Activated CD4-positive, alpha-beta T cell treated with anti-CD3 and anti-CD28 coated beads, Interleukin-2, amount 10 ng/mL, durations not matched to agents 24 days and 14 days (primary cell): ENCODE results near the gene AGBL1. TPM values are rescaled to one million over a fixed set of nuclear protein-coding genes. Genes with fewer than 3 reads are reported as not detected.

Experiments
- DNase-seq: peaks from one replicate; pipeline ENCODE4 v3.0.0; 2022
- H3K27ac Mint-ChIP-seq: one replicate; pipeline ENCODE4 v1.8.0; 2022; ENCODE audit warnings: mild to moderate bottlenecking, mixed read lengths
- H3K27me3 Mint-ChIP-seq: one replicate; pipeline ENCODE4 v1.8.0; 2022; ENCODE audit warnings: mixed read lengths
- H3K36me3 Mint-ChIP-seq: one replicate; pipeline ENCODE4 v1.8.0; 2022; ENCODE audit warnings: low read depth, mild to moderate bottlenecking, mixed read lengths
- H3K4me1 Mint-ChIP-seq: one replicate; pipeline ENCODE4 v1.8.0; 2021; ENCODE audit warnings: mixed read lengths
- H3K4me3 Mint-ChIP-seq: one replicate; pipeline ENCODE4 v1.8.0; 2022; ENCODE audit warnings: mild to moderate bottlenecking, moderate library complexity, mixed read lengths
- H3K9me3 Mint-ChIP-seq: one replicate; pipeline ENCODE4 v1.8.0; 2021; ENCODE audit warnings: mixed read lengths
- intact Hi-C: fragments of 100-400 bp; cut with micrococcal nuclease; formaldehyde crosslinking; loops from one replicate; pipeline ENCODE4 v1.15.1; 2023
- total RNA-seq: library from RNA; stranded (reverse); gene quantifications from 2 replicates; pipeline ENCODE4 v1.2.3, GENCODE V29; 2022

Gene AGBL1
- total RNA-seq, 1 donor from 2014 or later, result not detected

- no peak for DNase-seq
- Mint-ChIP-seq H3K4me1 (no peaks in the 10 kb centered on the region), H3K9me3 (peaks cover 14% of the 10 kb centered on the region), H3K4me3 (no peak overlapping the region), H3K27ac (no peak overlapping the region), H3K36me3 (no peaks in the 10 kb centered on the region), H3K27me3 (peaks cover 6% of the 10 kb centered on the region)
- intact Hi-C loops, result no loop called here
Measured at GRCh38 chr15:86591158-86591557, 511.5 kb downstream of the AGBL1 start.

GRCh38 chr15:86591994-86592735 lies 512.5 kb downstream of the AGBL1 start:
- Mint-ChIP-seq H3K27me3 (peaks cover 6% of the 10 kb centered on the region), H3K27ac (no peak overlapping the region), H3K4me1 (no peaks in the 10 kb centered on the region), H3K4me3 (no peak overlapping the region), H3K9me3 (peaks cover 14% of the 10 kb centered on the region), H3K36me3 (no peaks in the 10 kb centered on the region)
- no peak for DNase-seq
- intact Hi-C loops, result no loop called here

DNA sequence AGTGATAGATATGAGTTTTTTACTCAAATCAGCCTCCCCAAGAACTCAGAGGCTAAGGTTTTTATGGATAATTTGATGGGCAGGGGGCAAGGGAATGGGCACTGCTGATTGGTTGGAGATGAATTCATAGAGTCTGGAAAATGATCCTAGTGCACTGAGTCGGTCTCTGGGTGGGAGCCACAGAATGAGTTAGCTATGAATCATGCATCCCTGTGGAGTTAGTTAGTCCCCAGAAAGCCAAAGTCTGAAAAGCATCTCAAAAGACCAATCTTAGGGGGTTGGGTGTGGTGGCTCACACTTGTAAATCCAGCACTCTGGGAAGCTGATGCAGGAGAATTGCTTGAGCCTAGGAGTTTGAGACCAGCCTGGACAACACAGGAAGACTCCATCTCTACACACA lies 516.1 kb downstream of the AGBL1 start:
- no peak overlapping the region for H3K27ac Mint-ChIP-seq
- DNase-seq, result no peak
- no peak overlapping the region for H3K4me3 Mint-ChIP-seq
- intact Hi-C loops, result no loop called here
- H3K9me3 Mint-ChIP-seq, result peaks cover 10% of the 10 kb centered on the region
- H3K4me1 Mint-ChIP-seq, result no peaks in the 10 kb centered on the region
- H3K27me3 Mint-ChIP-seq, result peaks cover 8% of the 10 kb centered on the region
- H3K36me3 Mint-ChIP-seq, result no peaks in the 10 kb centered on the region

DNA sequence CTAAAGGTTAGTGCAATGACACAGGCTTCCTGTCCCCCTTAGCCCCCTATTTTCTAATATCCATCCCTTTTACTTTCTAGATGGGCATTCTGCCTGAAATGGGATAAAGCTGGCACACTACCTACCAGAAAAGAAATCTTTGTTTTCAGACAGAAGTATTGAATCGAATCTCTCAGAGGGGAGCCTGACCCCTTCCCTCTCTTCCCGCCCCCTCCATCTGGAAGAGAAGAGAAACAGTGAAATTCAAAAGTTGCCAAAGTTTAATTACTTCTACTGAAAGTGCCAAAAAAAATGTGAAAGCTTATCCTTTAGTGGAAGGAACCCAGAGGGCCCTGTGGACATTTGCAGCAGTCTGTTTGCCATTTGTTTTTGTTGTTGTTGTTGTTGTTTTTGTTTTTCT lies 523.8 kb downstream of the AGBL1 start:
- no peak overlapping the region for H3K4me3 Mint-ChIP-seq
- DNase-seq, result no peak
- intact Hi-C loops, result no loop called here
- peaks cover 4% of the 10 kb centered on the region for H3K9me3 Mint-ChIP-seq
- no peak overlapping the region for H3K27ac Mint-ChIP-seq
- H3K36me3 Mint-ChIP-seq, result no peaks in the 10 kb centered on the region
- H3K4me1 Mint-ChIP-seq, result no peaks in the 10 kb centered on the region
- H3K27me3 Mint-ChIP-seq, result peaks cover 6% of the 10 kb centered on the region

- H3K27ac Mint-ChIP-seq, result no peak overlapping the region
- H3K27me3 Mint-ChIP-seq, result peaks cover 4% of the 10 kb centered on the region
- no peaks in the 10 kb centered on the region for H3K36me3 Mint-ChIP-seq
Measured at GRCh38 chr15:86608461-86609205, 529.0 kb downstream of the AGBL1 start.

DNA sequence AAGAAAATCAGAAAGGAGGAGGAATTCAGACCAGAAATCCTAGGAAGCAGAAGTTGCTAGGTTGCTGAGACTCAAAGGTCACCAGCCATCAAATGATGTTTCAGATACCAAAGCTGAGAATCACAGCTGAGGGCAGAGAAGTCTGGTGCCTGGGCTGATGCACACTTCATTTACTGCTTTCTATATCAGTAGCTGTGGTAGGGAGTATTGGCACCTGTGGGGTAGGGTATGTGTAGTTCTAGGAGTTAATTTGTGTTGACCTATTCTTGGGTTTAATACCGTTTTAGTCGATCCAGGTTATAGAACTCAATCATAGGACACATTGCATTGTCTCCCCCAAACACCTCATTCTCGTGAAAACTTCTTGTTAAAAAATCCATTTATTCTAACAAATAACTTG lies 529.6 kb downstream of the AGBL1 start:
- Mint-ChIP-seq H3K27ac (no peak overlapping the region), H3K9me3 (peaks cover 15% of the 10 kb centered on the region), H3K27me3 (peaks cover 2% of the 10 kb centered on the region), H3K4me3 (no peak overlapping the region), H3K4me1 (peaks cover 26% of the 10 kb centered on the region), H3K36me3 (no peaks in the 10 kb centered on the region)
- DNase-seq, result peak; percentile 34
- intact Hi-C loops, result no loop called here

More at GRCh38 chr15:86608461-86609205, 529.0 kb downstream of the AGBL1 start:
- Mint-ChIP-seq H3K9me3 (peaks cover 15% of the 10 kb centered on the region), H3K4me3 (no peak overlapping the region), H3K4me1 (peaks cover 26% of the 10 kb centered on the region)
- peak; percentile 26 for DNase-seq
- intact Hi-C loops, result no loop called here

GRCh38 chr15:86610038-86610437 lies 530.4 kb downstream of the AGBL1 start:
- Mint-ChIP-seq H3K36me3 (peaks cover 5% of the 10 kb centered on the region), H3K27ac (no peak overlapping the region), H3K9me3 (peaks cover 21% of the 10 kb centered on the region), H3K27me3 (peaks cover 2% of the 10 kb centered on the region), H3K4me3 (no peak overlapping the region), H3K4me1 (peaks cover 32% of the 10 kb centered on the region)
- peak; percentile 17 for DNase-seq
- intact Hi-C loops, result loop anchor here (2.0 kb wide), 1 partner anchor 15 kb away; no protein-coding TSS in a partner anchor

DNA sequence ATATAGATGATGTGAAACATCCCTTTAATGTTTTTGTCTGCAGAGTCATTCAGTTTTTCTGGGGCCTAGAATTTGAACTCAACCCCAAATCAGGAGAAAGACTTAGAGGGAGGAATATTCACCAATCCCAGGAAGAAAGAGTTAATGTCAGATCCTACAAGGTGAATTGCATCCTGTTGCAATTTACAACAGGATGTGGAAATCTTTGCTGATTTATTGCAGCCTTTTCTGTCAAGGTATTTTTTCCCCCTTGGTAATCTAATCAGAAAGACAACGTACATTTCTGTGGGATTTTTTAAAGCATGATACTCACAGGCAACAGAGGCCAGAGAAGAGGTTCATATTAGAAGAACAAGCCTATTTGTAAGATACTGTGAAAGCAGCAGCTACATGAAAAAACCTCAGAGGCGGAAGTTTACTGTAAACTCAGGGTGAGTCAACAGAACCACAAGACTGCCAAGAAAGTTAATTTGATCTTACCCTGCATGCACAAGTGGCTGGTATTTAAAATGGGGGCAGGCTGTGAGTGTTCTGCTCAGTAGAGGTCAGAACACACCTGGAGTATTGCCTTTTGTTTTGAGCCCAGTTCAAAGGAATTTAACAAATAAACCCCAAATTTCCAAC lies 531.9 kb downstream of the AGBL1 start:
- H3K27me3 Mint-ChIP-seq, result no peaks in the 10 kb centered on the region
- H3K27ac Mint-ChIP-seq, result peak overlapping the region; percentile 81
- H3K36me3 Mint-ChIP-seq, result peaks cover 9% of the 10 kb centered on the region
- peak overlapping the region; percentile 49 for H3K4me3 Mint-ChIP-seq
- DNase-seq, result peak; percentile 80
- intact Hi-C loops, result loop anchor here (1.0 to 2.0 kb wide), 2 partner anchors 13 to 38 kb away; no protein-coding TSS in a partner anchor
- peaks cover 22% of the 10 kb centered on the region for H3K9me3 Mint-ChIP-seq
- H3K4me1 Mint-ChIP-seq, result peaks cover 45% of the 10 kb centered on the region

DNA sequence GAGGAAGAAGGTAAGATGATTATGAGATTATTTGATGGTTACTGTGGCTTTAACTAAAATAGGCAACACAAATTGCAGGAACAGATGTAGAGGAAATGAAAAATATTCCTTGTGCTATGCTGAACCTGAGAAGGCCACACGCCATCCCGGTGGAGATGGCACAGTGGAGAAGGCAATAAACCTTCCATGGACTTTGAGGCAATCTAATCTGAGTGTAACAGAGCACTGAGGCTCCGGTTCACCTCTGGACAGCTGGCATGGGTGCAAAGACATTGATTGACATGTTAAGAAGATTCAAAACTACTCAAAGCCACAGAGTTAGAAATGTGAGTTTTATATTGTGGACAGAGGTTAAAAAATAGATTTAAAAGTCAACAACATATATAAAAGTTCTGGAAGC lies 535.7 kb downstream of the AGBL1 start:
- Mint-ChIP-seq H3K36me3 (peaks cover 9% of the 10 kb centered on the region), H3K27me3 (no peaks in the 10 kb centered on the region), H3K9me3 (peaks cover 10% of the 10 kb centered on the region), H3K4me1 (peaks cover 48% of the 10 kb centered on the region), H3K4me3 (peak overlapping the region; percentile 4), H3K27ac (peak overlapping the region; percentile 39)
- intact Hi-C loops, result no loop called here
- peak; percentile 54 for DNase-seq

DNA sequence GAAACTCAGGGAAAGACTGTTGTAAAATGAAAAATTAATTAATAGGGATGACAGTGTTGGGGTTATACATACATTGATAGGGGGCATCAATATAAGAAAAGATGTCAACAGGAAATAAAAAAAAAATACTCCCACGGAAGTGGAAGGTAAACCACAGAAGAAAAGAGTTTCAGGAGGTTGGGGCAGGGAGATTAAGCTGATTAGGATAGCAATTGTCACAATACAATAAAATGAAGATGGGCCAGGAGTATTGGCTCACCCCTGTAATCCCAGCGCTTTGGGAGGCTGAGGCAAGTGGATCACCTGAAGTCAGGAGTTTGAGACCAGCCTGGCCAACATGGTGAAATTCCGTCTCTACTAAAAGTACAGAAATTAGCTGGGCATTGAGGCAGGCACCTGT lies 536.1 kb downstream of the AGBL1 start:
- peak; percentile 60 for DNase-seq
- Mint-ChIP-seq H3K4me3 (peak overlapping the region; percentile 4), H3K27me3 (no peaks in the 10 kb centered on the region), H3K27ac (peak overlapping the region; percentile 39), H3K9me3 (peaks cover 10% of the 10 kb centered on the region), H3K4me1 (peaks cover 46% of the 10 kb centered on the region), H3K36me3 (peaks cover 9% of the 10 kb centered on the region)
- intact Hi-C loops, result no loop called here

DNA sequence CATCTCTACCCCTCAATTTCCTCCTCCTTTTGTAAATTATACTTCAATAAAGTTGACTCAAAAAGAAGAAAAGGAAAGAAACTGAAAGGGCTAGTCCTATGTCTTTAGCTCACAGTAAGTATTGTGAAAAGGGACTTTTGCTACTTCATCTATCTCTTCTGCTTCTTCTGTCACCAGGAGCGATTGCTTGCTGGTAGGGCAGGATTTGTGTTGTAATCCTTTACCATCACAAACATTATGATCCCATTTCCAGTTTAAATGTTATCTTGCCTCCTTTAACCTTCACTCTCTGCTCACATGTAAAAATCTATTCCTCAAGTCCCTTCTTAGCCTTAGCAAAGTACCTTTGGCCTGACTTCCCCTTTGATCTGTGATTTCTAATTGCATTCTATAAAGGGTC lies 537.1 kb downstream of the AGBL1 start:
- no peak overlapping the region for H3K27ac Mint-ChIP-seq
- H3K9me3 Mint-ChIP-seq, result peaks cover 10% of the 10 kb centered on the region
- DNase-seq, result peak; percentile 52
- H3K4me3 Mint-ChIP-seq, result peak overlapping the region; percentile 6
- H3K36me3 Mint-ChIP-seq, result peaks cover 9% of the 10 kb centered on the region
- no peaks in the 10 kb centered on the region for H3K27me3 Mint-ChIP-seq
- intact Hi-C loops, result no loop called here
- H3K4me1 Mint-ChIP-seq, result peaks cover 41% of the 10 kb centered on the region

GRCh38 chr15:86620157-86620556 lies 540.5 kb downstream of the AGBL1 start:
- DNase-seq, result peak; percentile 38
- Mint-ChIP-seq H3K27ac (no peak overlapping the region), H3K36me3 (peaks cover 2% of the 10 kb centered on the region), H3K9me3 (peaks cover 3% of the 10 kb centered on the region), H3K4me3 (no peak overlapping the region), H3K4me1 (peaks cover 33% of the 10 kb centered on the region), H3K27me3 (no peaks in the 10 kb centered on the region)
- intact Hi-C loops, result no loop called here

DNA sequence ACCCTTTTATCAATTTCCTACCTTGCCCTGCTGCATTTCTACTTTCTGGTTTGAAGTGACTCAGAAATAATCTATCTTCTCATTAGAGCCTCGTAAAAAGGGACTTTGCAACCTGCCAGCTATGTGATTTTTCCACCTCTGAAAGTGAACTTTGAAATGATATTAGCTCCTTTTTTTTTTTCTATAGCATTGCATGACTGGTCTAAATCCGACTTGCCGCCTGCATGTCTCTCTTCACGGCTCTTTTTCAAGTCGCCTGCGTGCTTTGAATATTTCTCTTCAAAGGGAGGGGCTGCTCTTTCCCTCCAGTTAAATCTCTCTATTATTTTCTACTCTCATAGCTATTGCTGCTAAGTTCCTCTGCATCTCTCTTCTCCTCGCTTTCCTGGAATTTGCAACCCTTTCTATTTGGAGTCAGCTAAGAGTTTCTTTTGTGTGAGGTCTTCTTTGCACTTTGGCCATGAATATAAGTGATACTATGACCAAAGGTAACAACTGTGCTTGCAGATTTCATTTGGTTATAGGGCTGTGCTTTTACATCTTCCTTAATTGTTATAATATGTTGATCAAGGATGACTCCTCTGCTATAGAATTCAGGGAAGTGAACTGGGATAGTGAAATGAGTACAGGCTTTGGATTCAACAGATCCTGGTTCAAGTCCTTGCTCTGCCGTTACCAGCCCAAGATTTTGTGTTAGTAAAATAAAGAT lies 541.1 kb downstream of the AGBL1 start:
- Mint-ChIP-seq H3K4me3 (no peak overlapping the region), H3K9me3 (no peaks in the 10 kb centered on the region), H3K4me1 (peaks cover 30% of the 10 kb centered on the region), H3K36me3 (no peaks in the 10 kb centered on the region), H3K27ac (no peak overlapping the region), H3K27me3 (no peaks in the 10 kb centered on the region)
- intact Hi-C loops, result no loop called here
- no peak for DNase-seq
